HepG2 (cell line): ENCODE data around the gene ABHD18. TPM values are rescaled to one million over a fixed set of nuclear protein-coding genes. Genes with fewer than 3 reads are reported as not detected.

Experiments
- ARID5B ChIP-seq: IDR thresholded peaks from 2 replicates; pipeline ENCODE4 v1.4.0; 2020; ENCODE audit warnings: mild to moderate bottlenecking, missing genetic modification reagents
- BCL3 ChIP-seq: sonication (generic); formaldehyde crosslinking; IDR thresholded peaks from 2 replicates; pipeline ENCODE4 v1.5.1; 2020; ENCODE audit warnings: mild to moderate bottlenecking, missing genetic modification reagents, moderate library complexity
- DNMT1 ChIP-seq: sonication (generic); formaldehyde crosslinking; IDR thresholded peaks from 2 replicates; pipeline ENCODE4 v1.5.1; 2020; ENCODE audit warnings: mild to moderate bottlenecking, missing genetic modification reagents
- FLYWCH1 ChIP-seq: sonication (generic); formaldehyde crosslinking; IDR thresholded peaks from 2 replicates; pipeline ENCODE4 v1.8.1; 2023; ENCODE audit warnings: mild to moderate bottlenecking, missing genetic modification reagents
- HMG20A ChIP-seq: IDR thresholded peaks from 2 replicates; pipeline ENCODE4 v1.6.1; 2016; ENCODE audit warnings: borderline replicate concordance
- HNF4A ChIP-seq: sonication (generic); formaldehyde crosslinking; IDR thresholded peaks from 2 replicates; pipeline ENCODE4 v1.4.0; 2020; ENCODE audit warnings: missing genetic modification reagents
- IRF1 ChIP-seq: sonication (generic); formaldehyde crosslinking; IDR thresholded peaks from 2 replicates; pipeline ENCODE4 v1.4.0; 2020; ENCODE audit warnings: low read depth, mild to moderate bottlenecking, missing genetic modification reagents
- NR2C2 ChIP-seq: sonication (generic); formaldehyde crosslinking; IDR thresholded peaks from 2 replicates; pipeline ENCODE4 v1.4.0; 2020; ENCODE audit warnings: missing genetic modification reagents, mild to moderate bottlenecking, moderate library complexity, borderline replicate concordance
- TRAFD1 ChIP-seq: sonication (generic); formaldehyde crosslinking; IDR thresholded peaks from 2 replicates; pipeline ENCODE4 v1.5.1; 2020; ENCODE audit warnings: missing genetic modification reagents, mild to moderate bottlenecking, borderline replicate concordance
- ZBED4 ChIP-seq: sonication (generic); formaldehyde crosslinking; IDR thresholded peaks from 2 replicates; pipeline ENCODE4 v1.4.0; 2020; ENCODE audit warnings: missing genetic modification reagents, borderline replicate concordance
- ZKSCAN5 ChIP-seq: sonication (generic); formaldehyde crosslinking; IDR thresholded peaks from 2 replicates; pipeline ENCODE4 v1.5.1; 2020; ENCODE audit warnings: mild to moderate bottlenecking, missing genetic modification reagents
- ZNF207 ChIP-seq: fragments of 450-650 bp; IDR thresholded peaks from 2 replicates; pipeline ENCODE4 v1.6.1; 2016; ENCODE audit warnings: antibody characterized with exemption, borderline replicate concordance
- ZNF230 ChIP-seq: sonication (generic); formaldehyde crosslinking; IDR thresholded peaks from 2 replicates; pipeline ENCODE4 v1.4.0; 2020; ENCODE audit warnings: mild to moderate bottlenecking, missing genetic modification reagents
- ZNF616 ChIP-seq: sonication (generic); formaldehyde crosslinking; IDR thresholded peaks from 2 replicates; pipeline ENCODE4 v1.5.0; 2020; ENCODE audit warnings: low read depth, mild to moderate bottlenecking, missing genetic modification reagents
- ZNF619 ChIP-seq: sonication (generic); formaldehyde crosslinking; IDR thresholded peaks from 2 replicates; pipeline ENCODE4 v1.4.0; 2020; ENCODE audit warnings: mild to moderate bottlenecking, missing genetic modification reagents
- ZNF775 ChIP-seq: sonication (generic); formaldehyde crosslinking; IDR thresholded peaks from 2 replicates; pipeline ENCODE4 v1.4.0; 2020; ENCODE audit warnings: missing genetic modification reagents, mild to moderate bottlenecking, moderate library complexity, borderline replicate concordance
- ZNF839 ChIP-seq: sonication (generic); formaldehyde crosslinking; IDR thresholded peaks from 2 replicates; pipeline ENCODE4 v1.4.0; 2020; ENCODE audit warnings: missing genetic modification reagents, mild to moderate bottlenecking, borderline replicate concordance
- polyA plus RNA-seq, 8 experiments: library from polyadenylated mRNA; depleted of rRNA in 3 of 8; stranded (reverse) in 7 of 8; unstranded in 1 of 8; fragments of >200 nt; fragmentation: Illumina TruSeq in 4 of 8; extraction: Trizol in 4 of 8; gene quantifications; 2 replicates each; pipeline versions ENCODE4 v1.2.1 to v1.2.3, GENCODE V29; 2011 to 2016; ENCODE audit warnings: low read depth in 4 of 8, missing spikeins in 1 of 8, mixed read lengths in 1 of 8; ENCODE audit not compliant: insufficient read depth in 1 of 8
- total RNA-seq, 5 experiments: library from RNA; depleted of rRNA; stranded (reverse); fragments of >200 nt; fragmentation: Illumina TruSeq; extraction: Trizol; gene quantifications; 2 replicates each; pipeline ENCODE4 v1.2.3, GENCODE V29; 2016; ENCODE audit warnings: low read depth in 1 of 5

Gene ABHD18
- total and polyA plus RNA-seq, 2 of the 13 experiments (the other 11 are each of a cell fraction or from before 2014, with no cell fraction given), result 5.5 to 16.3 TPM

- no peak; the same call in 1 of the 2 replicates for TF ChIP-seq ZNF839
- TF ChIP-seq NR2C2 (CRISPR knock-in tag), result peak; percentile 98
- TF ChIP-seq TRAFD1 (CRISPR knock-in tag), result no peak
- 0 out of 2 replicates have a peak, but pooled peaks have one; percentile 24 for TF ChIP-seq ZNF230 (CRISPR knock-in tag)
- TF ChIP-seq ZKSCAN5, result no peak
- TF ChIP-seq HMG20A, result no peak
- TF ChIP-seq ZNF619 (CRISPR knock-in tag), result no peak; the same call in 1 of the 2 replicates
- TF ChIP-seq IRF1 (CRISPR knock-in tag), result no peak
- peak; percentile 95 for TF ChIP-seq BCL3 (CRISPR knock-in tag)
- TF ChIP-seq ARID5B (CRISPR knock-in tag), result peak; percentile 44
- no peak; the same call in 1 of the 2 replicates for TF ChIP-seq ZNF616 (CRISPR knock-in tag)
- no peak for TF ChIP-seq ZNF207
- no peak; the same call in 1 of the 2 replicates for TF ChIP-seq ZBED4 (CRISPR knock-in tag)
- no peak for TF ChIP-seq FLYWCH1 (CRISPR knock-in tag)
- TF ChIP-seq HNF4A (CRISPR knock-in tag), result no peak; the same call in 1 of the 2 replicates
- no peak for TF ChIP-seq ZNF775 (CRISPR knock-in tag)
- TF ChIP-seq DNMT1, result no peak; the same call in 1 of the 2 replicates
Measured at GRCh38 chr4:127965062-127965802, at the start of gene ABHD18, which contains the start of gene MFSD8 (continued).
